IMR-90 (cell line): Measurements from ENCODE around the gene FOXD3. TPM values are rescaled to one million over a fixed set of nuclear protein-coding genes. Genes with fewer than 3 reads are reported as not detected.

Experiments used
- ATAC-seq: fragments of 200-7000 bp; cut with Tn5 transposase; 2 replicates; pipeline ENCODE4 v1.9.1; 2020; ENCODE audit warnings: low read depth, mild to moderate bottlenecking, moderate library complexity
- BruUV-seq: library from RNA; stranded (reverse); fragments of 400-500 nt; replicated peaks from 2 replicates; lab custom pipeline; 2021; lab: Mats Ljungman, UMichigan
- CTCF ChIA-PET: fragments of 300-600 bp; formaldehyde crosslinking; extraction: SDS; loops from one replicate; lab custom pipeline; 2021; ENCODE audit warnings: antibody characterized with exemption; lab: Yijun Ruan, JAX
- POLR2A ChIA-PET: fragments of 300-600 bp; sonication (Branson Sonifier 250); formaldehyde crosslinking; loops from one replicate; lab custom pipeline; 2022; ENCODE audit warnings: antibody characterized with exemption; ENCODE audit not compliant: unreplicated experiment; lab: Charles Lee
- DNase-seq: peaks from one replicate; pipeline ENCODE4 v3.0.0; 2013
- H2AFZ ChIP-seq: replicated peaks from 2 replicates; pipeline ENCODE3; 2013; ENCODE audit warnings: low read length, mild to moderate bottlenecking; ENCODE audit not compliant: poor library complexity
- H2AK5ac ChIP-seq: 2 replicates; pipeline ENCODE4 v1.6.1; 2013; ENCODE audit warnings: low read depth, low read length, inconsistent platforms
- H2AK9ac ChIP-seq: replicated peaks from 2 replicates; pipeline ENCODE3; 2013; ENCODE audit warnings: mild to moderate bottlenecking, low read depth, low read length, moderate library complexity; ENCODE audit not compliant: poor library complexity
- H2BK120ac ChIP-seq: 2 replicates; pipeline ENCODE4 v1.6.1; 2013; ENCODE audit warnings: low read depth, low read length, inconsistent platforms
- H2BK15ac ChIP-seq: 3 replicates; pipeline ENCODE4 v1.6.1; 2013; ENCODE audit warnings: low read depth, low read length, inconsistent platforms
- H2BK20ac ChIP-seq: 2 replicates; pipeline ENCODE4 v1.6.1; 2013; ENCODE audit warnings: low read depth, mild to moderate bottlenecking, inconsistent platforms, low read length, moderate library complexity
- H2BK5ac ChIP-seq: 2 replicates; pipeline ENCODE4 v1.6.1; 2013; ENCODE audit warnings: mild to moderate bottlenecking, low read depth, low read length, inconsistent platforms; ENCODE audit not compliant: poor library complexity, severe bottlenecking
- H3K14ac ChIP-seq: replicated peaks from 2 replicates; pipeline ENCODE4 v1.6.1; 2013; ENCODE audit warnings: low read depth, low read length, inconsistent platforms
- H3K18ac ChIP-seq: 2 replicates; pipeline ENCODE4 v1.6.1; 2013; ENCODE audit warnings: low read depth, low read length, control low read depth
- H3K23ac ChIP-seq: 2 replicates; pipeline ENCODE4 v1.6.1; 2013; ENCODE audit warnings: low read depth, low read length, inconsistent platforms
- H3K27ac ChIP-seq: 2 replicates; pipeline ENCODE4 v1.5.1; 2013; ENCODE audit warnings: mild to moderate bottlenecking, control low read depth, low read length; ENCODE audit not compliant: insufficient read depth
- H3K27me3 ChIP-seq: 2 replicates; pipeline ENCODE4 v1.6.1; 2013; ENCODE audit warnings: low read length; ENCODE audit not compliant: control insufficient read depth, insufficient read depth
- H3K36me3 ChIP-seq: 2 replicates; pipeline ENCODE4 v1.6.1; 2013; ENCODE audit warnings: low read length, mixed read lengths; ENCODE audit not compliant: control insufficient read depth, insufficient read depth
- H3K4ac ChIP-seq: 2 replicates; pipeline ENCODE4 v1.6.1; 2013; ENCODE audit warnings: low read depth, low read length, inconsistent platforms
- H3K4me1 ChIP-seq: 2 replicates; pipeline ENCODE4 v1.6.1; 2013; ENCODE audit warnings: low read length, mixed read lengths; ENCODE audit not compliant: control insufficient read depth, insufficient read depth
- H3K4me2 ChIP-seq: 2 replicates; pipeline ENCODE4 v1.6.1; 2013; ENCODE audit warnings: low read depth, mild to moderate bottlenecking, control low read depth, low read length, moderate library complexity
- H3K4me3 ChIP-seq: 2 replicates; pipeline ENCODE4 v1.5.1; 2013; ENCODE audit warnings: low read depth, mild to moderate bottlenecking, control low read depth, low read length, moderate library complexity; ENCODE audit not compliant: insufficient read depth
- H3K56ac ChIP-seq: 2 replicates; pipeline ENCODE4 v1.6.1; 2013; ENCODE audit warnings: low read length, inconsistent platforms; ENCODE audit not compliant: insufficient read depth; ENCODE audit errors: extremely low read depth
- H3K79me1 ChIP-seq, 2 experiments: 2 replicates each; pipeline ENCODE4 v1.6.1; 2013; ENCODE audit warnings: low read length in 2 of 2, inconsistent platforms in 1 of 2, low read depth in 1 of 2
- H3K9ac ChIP-seq: 2 replicates; pipeline ENCODE4 v1.6.1; 2013; ENCODE audit warnings: low read depth, low read length, control low read depth
- H3K9me1 ChIP-seq: 2 replicates; pipeline ENCODE4 v1.6.1; 2013; ENCODE audit warnings: low read length, inconsistent platforms; ENCODE audit not compliant: insufficient read depth
- H3K9me3 ChIP-seq: 2 replicates; pipeline ENCODE4 v1.6.1; 2013; ENCODE audit warnings: low read length; ENCODE audit not compliant: control insufficient read depth, insufficient read depth
- H4K20me1 ChIP-seq: 2 replicates; pipeline ENCODE4 v1.6.1; 2013; ENCODE audit warnings: low read length, inconsistent platforms; ENCODE audit not compliant: insufficient read depth
- H4K5ac ChIP-seq: 2 replicates; pipeline ENCODE4 v1.6.1; 2013; ENCODE audit warnings: mild to moderate bottlenecking, low read depth, low read length, control low read depth
- H4K8ac ChIP-seq, 2 experiments: 2 replicates each; pipeline ENCODE4 v1.6.1; 2013; ENCODE audit warnings: low read depth in 2 of 2, low read length in 2 of 2, control low read depth in 1 of 2, inconsistent platforms in 1 of 2
- H4K91ac ChIP-seq: 2 replicates; pipeline ENCODE4 v1.6.1; 2013; ENCODE audit warnings: low read depth, low read length, inconsistent platforms; ENCODE audit not compliant: insufficient read depth
- BHLHE40 ChIP-seq: fragments of 150-350 bp; IDR thresholded peaks from 2 replicates; pipeline ENCODE4 v1.6.1; 2016; ENCODE audit warnings: mild to moderate bottlenecking, low read depth, low read length
- CEBPB ChIP-seq: IDR thresholded peaks from 2 replicates; pipeline ENCODE4 v1.6.1; 2012; ENCODE audit warnings: low read depth, low read length, improper control_type of control experiment
- CHD1 ChIP-seq: IDR thresholded peaks from 2 replicates; pipeline ENCODE4 v1.6.1; 2012; ENCODE audit warnings: low read depth, low read length, improper control_type of control experiment
- CTCF ChIP-seq: conservative IDR thresholded peaks from 2 replicates; pipeline ENCODE4 v1.5.1; 2012; ENCODE audit warnings: mild to moderate bottlenecking, low read depth, low read length, improper control_type of control experiment
- ELK1 ChIP-seq: fragments of 150-350 bp; IDR thresholded peaks from 2 replicates; pipeline ENCODE4 v1.6.1; 2016; ENCODE audit warnings: low read depth, mild to moderate bottlenecking, low read length, moderate library complexity, borderline replicate concordance
- FOS ChIP-seq: fragments of 150-350 bp; IDR thresholded peaks from 2 replicates; pipeline ENCODE4 v1.6.1; 2016; ENCODE audit warnings: low read depth, low read length
- MAFK ChIP-seq: IDR thresholded peaks from 2 replicates; pipeline ENCODE4 v1.6.1; 2012; ENCODE audit warnings: low read depth, low read length, improper control_type of control experiment
- MAZ ChIP-seq: IDR thresholded peaks from 2 replicates; pipeline ENCODE4 v1.6.1; 2012; ENCODE audit warnings: low read depth, mild to moderate bottlenecking, low read length, improper control_type of control experiment, moderate library complexity, borderline replicate concordance
- MXI1 ChIP-seq: IDR thresholded peaks from 2 replicates; pipeline ENCODE4 v1.6.1; 2012; ENCODE audit warnings: low read depth, mild to moderate bottlenecking, low read length, moderate library complexity, borderline replicate concordance
- NFE2L2 ChIP-seq: fragments of 150-350 bp; IDR thresholded peaks from 2 replicates; pipeline ENCODE4 v1.6.1; 2016; ENCODE audit warnings: low read depth, mild to moderate bottlenecking, low read length
- POLR2A ChIP-seq: IDR thresholded peaks from 2 replicates; pipeline ENCODE4 v1.6.1; 2012; ENCODE audit warnings: mild to moderate bottlenecking, low read depth, low read length
- RAD21 ChIP-seq: IDR thresholded peaks from 2 replicates; pipeline ENCODE4 v1.6.1; 2012; ENCODE audit warnings: low read length, improper control_type of control experiment
- RCOR1 ChIP-seq: IDR thresholded peaks from 2 replicates; pipeline ENCODE4 v1.6.1; 2012; ENCODE audit warnings: mild to moderate bottlenecking, low read length, improper control_type of control experiment; ENCODE audit not compliant: insufficient replicate concordance
- RFX5 ChIP-seq: IDR thresholded peaks from 2 replicates; pipeline ENCODE4 v1.8.0; 2012; ENCODE audit warnings: low read depth, mild to moderate bottlenecking, low read length, moderate library complexity
- USF2 ChIP-seq: fragments of 150-350 bp; IDR thresholded peaks from 2 replicates; pipeline ENCODE4 v1.6.1; 2017; ENCODE audit warnings: mild to moderate bottlenecking, antibody characterized with exemption, low read length, low read depth
- WGBS, 2 experiments: methylation state at CpG; one replicate each; pipeline versions ENCODE4 v1.1.5 to v1.1.7; 2013; ENCODE audit warnings: missing lambda C conversion rate in 2 of 2; ENCODE audit not compliant: insufficient read length in 1 of 2; ENCODE audit errors: extremely low coverage in 2 of 2; 5-methylcytosine and 5-hydroxymethylcytosine counted together
- dilution Hi-C: fragments of 300-500 bp; cut with HindIII; formaldehyde crosslinking; loops from one replicate; pipeline ENCODE4 v1.14.3; 2018; ENCODE audit warnings: low sequenced_read_pairs; ENCODE audit not compliant: unreplicated experiment
- in situ Hi-C: fragments of 300-500 bp; cut with MboI; formaldehyde crosslinking; loops from 3 replicates; pipeline ENCODE4 v1.14.3; 2019; ENCODE audit warnings: low sequenced_read_pairs, inconsistent platforms, mixed read lengths
- intact Hi-C: fragments of 100-400 bp; cut with micrococcal nuclease; formaldehyde crosslinking; loops from 2 replicates; pipeline ENCODE4 v1.10.0; 2022
- polyA plus RNA-seq, 3 experiments: library from polyadenylated mRNA; depleted of rRNA; stranded (reverse); fragments of >200 nt; gene quantifications; 2 replicates each; pipeline ENCODE4 v1.2.3, GENCODE V29; 2012; ENCODE audit warnings: low replicate concordance in 1 of 3
- total RNA-seq: library from RNA; depleted of rRNA; stranded (reverse); fragments of >200 nt; gene quantifications from 2 replicates; pipeline ENCODE4 v1.2.3, GENCODE V29; 2012

The FOXD3 gene
- total and polyA plus RNA-seq, 2 of the 4 experiments (the other 2 are of a cell fraction): not detected

- H4K91ac ChIP-seq: no peak overlapping the region
- no peak for DNase-seq
- no peaks in the 10 kb centered on the region for H3K79me1 ChIP-seq
- in situ Hi-C loops: loop anchor here (25.0 kb wide), 1 partner anchor 944 kb away; no protein-coding TSS in a partner anchor
- CTCF ChIA-PET: no interaction called here
- H3K56ac ChIP-seq: no peak overlapping the region
- ATAC-seq: no peak
- H2BK5ac ChIP-seq: no peak overlapping the region
- H3K9me3 ChIP-seq: peaks cover 31% of the 10 kb centered on the region
- H2BK120ac ChIP-seq: no peak overlapping the region
- no peaks in the 10 kb centered on the region for H3K9me1 ChIP-seq
- WGBS, 2 experiments: 7% methylated on average over 5 of the region's 28 CpGs; no CpG with 5 or more reads in 1 of the 2 experiments
- H4K5ac ChIP-seq: no peak overlapping the region
- no peak overlapping the region for H4K8ac ChIP-seq
- H3K4me1 ChIP-seq: no peaks in the 10 kb centered on the region
- POLR2A ChIA-PET: no interaction called here
- H4K20me1 ChIP-seq: 0 out of 2 replicates have a peak, but pooled peaks cover 5% of the 10 kb centered on the region
- no peak overlapping the region for H2AK9ac ChIP-seq
- no TSS peak for BruUV-seq
- H2AFZ ChIP-seq: no peak overlapping the region
- H3K27me3 ChIP-seq: peaks cover 80% of the 10 kb centered on the region
- H3K18ac ChIP-seq: no peak overlapping the region
- no peak overlapping the region for H3K27ac ChIP-seq
- H3K4me3 ChIP-seq: no peak overlapping the region
- no peak overlapping the region for H3K4me2 ChIP-seq
- H3K4ac ChIP-seq: no peak overlapping the region
- 0 out of 2 replicates have a peak overlapping the region, but pooled peaks have one; percentile 50 for H3K23ac ChIP-seq
- no peaks in the 10 kb centered on the region for H3K36me3 ChIP-seq
- H2BK15ac ChIP-seq: no peak overlapping the region
- no peak overlapping the region for H3K14ac ChIP-seq
- dilution Hi-C loops: no loop called here
- no peak overlapping the region for H3K9ac ChIP-seq
- no peak overlapping the region for H2BK20ac ChIP-seq
- H2AK5ac ChIP-seq: no peak overlapping the region
- intact Hi-C loops: no loop called here
- TF ChIP-seq ELK1 (no peak), MAZ (no peak), USF2 (no peak), FOS (no peak), CHD1 (no peak), NFE2L2 (no peak), CTCF (no peak), RFX5 (no peak), RAD21 (no peak), MAFK (no peak), RCOR1 (no peak), MXI1 (no peak), CEBPB (no peak), BHLHE40 (no peak), POLR2A (no peak)
Observed at GRCh38 chr1:63318201-63318979, 4.0 kb upstream of the FOXD3 start.
